Effector memory CD4-positive, alpha-beta T cell (primary cell): ENCODE measurements around the gene HSPA14.

ENCODE experiments used
- DNase-seq, 3 donors: peaks; one replicate each; pipeline ENCODE4 v3.0.0-alpha.2; 2020
- H3K27ac ChIP-seq: 2 replicates; pipeline ENCODE4 v1.7.0; 2013; ENCODE audit warnings: mild to moderate bottlenecking, low read length, moderate library complexity; ENCODE audit not compliant: insufficient read depth, poor library complexity, severe bottlenecking
- H3K27me3 ChIP-seq: replicated peaks from 2 replicates; pipeline ENCODE4 v1.7.0; 2013; ENCODE audit warnings: mild to moderate bottlenecking, low read length; ENCODE audit not compliant: insufficient read depth, control insufficient read depth, poor library complexity, severe bottlenecking
- H3K36me3 ChIP-seq: 2 replicates; pipeline ENCODE4 v1.7.0; 2013; ENCODE audit warnings: mild to moderate bottlenecking, low read length, moderate library complexity; ENCODE audit not compliant: control insufficient read depth, insufficient read depth
- H3K4me1 ChIP-seq: 2 replicates; pipeline ENCODE4 v1.7.0; 2013; ENCODE audit warnings: low read length, mild to moderate bottlenecking; ENCODE audit not compliant: control insufficient read depth, insufficient read depth, poor library complexity, severe bottlenecking
- H3K4me3 ChIP-seq: 2 replicates; pipeline ENCODE4 v1.7.0; 2013; ENCODE audit warnings: low read length, low read depth, mild to moderate bottlenecking; ENCODE audit not compliant: insufficient read depth, poor library complexity, severe bottlenecking
- H3K9me3 ChIP-seq: 2 replicates; pipeline ENCODE4 v1.7.0; 2013; ENCODE audit warnings: mild to moderate bottlenecking, low read length, moderate library complexity; ENCODE audit not compliant: control insufficient read depth
- total RNA-seq, 3 donors: gene quantifications; one replicate each; lab custom pipeline; 2026; lab: John Stamatoyannopoulos, UW

HSPA14 gene
- 16.1 to 24.6 (median 17.5) reads per million in 3 donors for total RNA-seq

- peaks cover 6% of the 10 kb centered on the region for H3K4me1 ChIP-seq
- H3K9me3 ChIP-seq = no peaks in the 10 kb centered on the region
- peaks cover 17% of the 10 kb centered on the region for H3K36me3 ChIP-seq
- H3K27ac ChIP-seq = peak within 1 kb of the TSS; percentile 91
- no peaks in the 10 kb centered on the region for H3K27me3 ChIP-seq
- peak; percentile 97 to 99 (median 99) for DNase-seq
- H3K4me3 ChIP-seq = peak within 1 kb of the TSS; percentile 90
Observed at GRCh38 chr10:14837757-14838581, at the start of gene HSPA14, which contains the start of the genes CDNF and MSANTD7. Gene HSPA14, plus strand, starts transcription at chr10:14838306. Its CDS starts 97 bp downstream, at chr10:14838403. Gene CDNF, minus strand, starts transcription at chr10:14838037. Its CDS starts 91 bp downstream, at chr10:14837946. Gene MSANTD7, plus strand, starts transcription at chr10:14838306. Its CDS starts 3,979 bp downstream, at chr10:14842285.

GRCh38 chr10:14798636-14799035 lies 39.5 kb upstream of the HSPA14 start:
- H3K9me3 ChIP-seq = no peaks in the 10 kb centered on the region
- no peaks in the 10 kb centered on the region for H3K4me1 ChIP-seq
- no peak for DNase-seq
- no peak overlapping the region for H3K27ac ChIP-seq
- no peaks in the 10 kb centered on the region for H3K27me3 ChIP-seq
- H3K36me3 ChIP-seq = no peaks in the 10 kb centered on the region
- no peak overlapping the region for H3K4me3 ChIP-seq

- H3K36me3 ChIP-seq = no peaks in the 10 kb centered on the region
- H3K4me1 ChIP-seq = no peaks in the 10 kb centered on the region
- H3K4me3 ChIP-seq = no peak overlapping the region
- no peaks in the 10 kb centered on the region for H3K27me3 ChIP-seq
- no peak overlapping the region for H3K27ac ChIP-seq
- no peak for DNase-seq
- H3K9me3 ChIP-seq = no peaks in the 10 kb centered on the region
Observed at GRCh38 chr10:14800397-14800796, 37.7 kb upstream of the HSPA14 start.

- Histone ChIP-seq H3K36me3 (no peaks in the 10 kb centered on the region), H3K9me3 (no peaks in the 10 kb centered on the region), H3K4me3 (no peak overlapping the region), H3K27me3 (no peaks in the 10 kb centered on the region), H3K4me1 (no peaks in the 10 kb centered on the region), H3K27ac (no peak overlapping the region)
- DNase-seq = no peak
Observed at GRCh38 chr10:14801723-14802122, 36.4 kb upstream of the HSPA14 start.

GRCh38 chr10:14803827-14804226 lies 34.3 kb upstream of the HSPA14 start:
- no peaks in the 10 kb centered on the region for H3K4me1 ChIP-seq
- H3K9me3 ChIP-seq = no peaks in the 10 kb centered on the region
- H3K4me3 ChIP-seq = no peak overlapping the region
- no peaks in the 10 kb centered on the region for H3K27me3 ChIP-seq
- H3K36me3 ChIP-seq = no peaks in the 10 kb centered on the region
- no peak overlapping the region for H3K27ac ChIP-seq
- no peak for DNase-seq

- Histone ChIP-seq H3K4me3 (no peak overlapping the region), H3K9me3 (no peaks in the 10 kb centered on the region), H3K27ac (no peak overlapping the region), H3K27me3 (no peaks in the 10 kb centered on the region), H3K36me3 (no peaks in the 10 kb centered on the region), H3K4me1 (no peaks in the 10 kb centered on the region)
- DNase-seq = no peak
Observed at GRCh38 chr10:14806318-14806717, 31.8 kb upstream of the HSPA14 start.

GRCh38 chr10:14810969-14811953 lies 26.8 kb upstream of the HSPA14 start:
- DNase-seq = no peak

GRCh38 chr10:14812271-14812670 lies 25.8 kb upstream of the HSPA14 start:
- Histone ChIP-seq H3K36me3 (no peaks in the 10 kb centered on the region), H3K27ac (no peak overlapping the region), H3K4me3 (no peak overlapping the region), H3K4me1 (peaks cover 5% of the 10 kb centered on the region), H3K27me3 (no peaks in the 10 kb centered on the region), H3K9me3 (no peaks in the 10 kb centered on the region)
- peak in 1 of 3 donors; percentile 16 for DNase-seq

More at GRCh38 chr10:14810969-14811953, 26.8 kb upstream of the HSPA14 start:
- Histone ChIP-seq H3K9me3 (no peaks in the 10 kb centered on the region), H3K27ac (no peak overlapping the region), H3K27me3 (no peaks in the 10 kb centered on the region), H3K4me1 (peaks cover 5% of the 10 kb centered on the region), H3K36me3 (no peaks in the 10 kb centered on the region), H3K4me3 (no peak overlapping the region)

- H3K27me3 ChIP-seq = no peaks in the 10 kb centered on the region
- no peaks in the 10 kb centered on the region for H3K36me3 ChIP-seq
- no peaks in the 10 kb centered on the region for H3K9me3 ChIP-seq
- H3K4me1 ChIP-seq = peaks cover 5% of the 10 kb centered on the region
- no peak overlapping the region for H3K4me3 ChIP-seq
- no peak for DNase-seq
- H3K27ac ChIP-seq = no peak overlapping the region
Observed at GRCh38 chr10:14815681-14816080, 22.4 kb upstream of the HSPA14 start.
